Esophagus muscularis mucosa (tissue), 4 donors: Measurements from ENCODE around the gene PM20D1. TPM values are rescaled to one million over a fixed set of nuclear protein-coding genes. Genes with fewer than 3 reads are reported as not detected.
"Not testable (repeated sequence)": the region's sequence is repeated elsewhere in the genome, so short reads cannot be mapped to it uniquely, and the experiment has no call there.

Experiments used
- DNase-seq: peaks from one replicate; pipeline ENCODE4 v3.0.0-alpha.2; 2017; ENCODE audit errors: extremely low spot score
- H3K27ac ChIP-seq, 4 donors: fragments of 200-600 bp; sonication (generic); replicated peaks in 1 of 4; 1 replicate in 3 of 4; 2 replicates in 1 of 4; pipeline ENCODE4 v1.5.1; 2016 to 2019; ENCODE audit warnings: mild to moderate bottlenecking in 1 of 4
- H3K27me3 ChIP-seq, 4 donors: fragments of 200-600 bp; sonication (generic); one replicate each; pipeline versions ENCODE4 v1.5.1 to v1.6.0; 2016 to 2019
- H3K36me3 ChIP-seq, 4 donors: fragments of 200-600 bp; sonication (generic); one replicate each; pipeline ENCODE4 v1.5.1; 2016 to 2019
- H3K4me1 ChIP-seq, 4 donors: fragments of 200-600 bp; sonication (generic); one replicate each; pipeline ENCODE4 v1.5.1; 2016 to 2019
- H3K4me3 ChIP-seq, 4 donors: fragments of 200-600 bp; sonication (generic); 1 replicate in 2 of 4; 2 replicates in 2 of 4; pipeline ENCODE4 v1.5.1; 2016 to 2019; ENCODE audit warnings: mild to moderate bottlenecking in 4 of 4, moderate library complexity in 1 of 4
- H3K9me3 ChIP-seq, 4 donors: fragments of 200-600 bp; sonication (generic); 1 replicate in 3 of 4; 2 replicates in 1 of 4; pipeline ENCODE4 v1.5.1; 2016 to 2019
- EP300 ChIP-seq: sonication (generic); formaldehyde crosslinking; IDR thresholded peaks from one replicate; pipeline ENCODE4 v1.6.1; 2017; ENCODE audit warnings: antibody characterized with exemption
- POLR2A ChIP-seq: fragments of 450-650 bp; IDR thresholded peaks from one replicate; pipeline ENCODE4 v1.6.1; 2017; ENCODE audit warnings: antibody characterized with exemption, moderate library complexity, mild to moderate bottlenecking, low read depth
- POLR2AphosphoS5 ChIP-seq, 2 donors: sonication (generic); formaldehyde crosslinking; IDR thresholded peaks; one replicate each; pipeline ENCODE4 v1.6.1; 2017; ENCODE audit warnings: antibody characterized with exemption in 2 of 2
- WGBS: methylation state at CpG from one replicate; pipeline ENCODE4 v1.1.5; 2018; 5-methylcytosine and 5-hydroxymethylcytosine counted together
- intact Hi-C: fragments of 100-400 bp; cut with DNase I; formaldehyde crosslinking; loops from one replicate; pipeline ENCODE4 v1.15.1; 2023
- total RNA-seq, 4 donors: library from RNA; depleted of rRNA; stranded (reverse); fragments of >200 nt; gene quantifications; one replicate each; pipeline versions ENCODE4 v1.1.0 to v1.2.1, GENCODE V29; 2016
- TF ChIP-seq, protein P1 (sequence below), 3 experiments: fragments of 200-600 bp in 2 of 3; fragments of 450-650 bp in 1 of 3; sonication (generic) in 2 of 3; IDR thresholded peaks; one replicate each; pipeline ENCODE4 v1.5.1; 2017 to 2019; ENCODE audit warnings: antibody characterized with exemption in 3 of 3, mild to moderate bottlenecking in 2 of 3, moderate library complexity in 1 of 3

The PM20D1 gene
- total RNA-seq, 4 donors from 2014 or later = 0.29 to 2.5 TPM; not detected in 2

DNA sequence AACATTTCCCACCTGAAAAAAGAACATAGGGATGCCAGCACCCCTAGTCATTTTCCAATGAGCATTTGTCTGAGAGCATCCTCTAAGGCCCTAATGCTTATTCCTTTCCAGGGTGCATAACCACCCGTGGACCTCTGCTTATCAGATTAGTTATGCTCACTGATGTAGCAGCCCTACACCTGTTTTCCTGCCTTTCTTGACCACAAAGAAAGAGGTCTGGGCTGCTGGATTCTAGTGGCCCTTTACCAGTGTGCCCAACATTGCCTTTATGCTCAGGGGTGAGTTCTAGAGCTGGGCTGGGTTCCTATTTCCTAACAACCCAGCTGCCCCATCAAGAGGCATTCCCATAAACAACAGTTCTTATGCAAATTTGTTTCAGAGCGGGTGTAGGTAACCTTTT is 20.3 kb upstream of the PM20D1 start:
- no peak overlapping the region for H3K4me3 ChIP-seq
- peaks cover 0 to 6% (median 3%) of the 10 kb centered on the region in 4 donors for H3K9me3 ChIP-seq
- no peaks in the 10 kb centered on the region for H3K27me3 ChIP-seq
- intact Hi-C loops = no loop called here
- TF ChIP-seq POLR2A = no peak
- no peak for TF ChIP-seq EP300
- TF ChIP-seq, protein P1, sequence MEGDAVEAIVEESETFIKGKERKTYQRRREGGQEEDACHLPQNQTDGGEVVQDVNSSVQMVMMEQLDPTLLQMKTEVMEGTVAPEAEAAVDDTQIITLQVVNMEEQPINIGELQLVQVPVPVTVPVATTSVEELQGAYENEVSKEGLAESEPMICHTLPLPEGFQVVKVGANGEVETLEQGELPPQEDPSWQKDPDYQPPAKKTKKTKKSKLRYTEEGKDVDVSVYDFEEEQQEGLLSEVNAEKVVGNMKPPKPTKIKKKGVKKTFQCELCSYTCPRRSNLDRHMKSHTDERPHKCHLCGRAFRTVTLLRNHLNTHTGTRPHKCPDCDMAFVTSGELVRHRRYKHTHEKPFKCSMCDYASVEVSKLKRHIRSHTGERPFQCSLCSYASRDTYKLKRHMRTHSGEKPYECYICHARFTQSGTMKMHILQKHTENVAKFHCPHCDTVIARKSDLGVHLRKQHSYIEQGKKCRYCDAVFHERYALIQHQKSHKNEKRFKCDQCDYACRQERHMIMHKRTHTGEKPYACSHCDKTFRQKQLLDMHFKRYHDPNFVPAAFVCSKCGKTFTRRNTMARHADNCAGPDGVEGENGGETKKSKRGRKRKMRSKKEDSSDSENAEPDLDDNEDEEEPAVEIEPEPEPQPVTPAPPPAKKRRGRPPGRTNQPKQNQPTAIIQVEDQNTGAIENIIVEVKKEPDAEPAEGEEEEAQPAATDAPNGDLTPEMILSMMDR (IDR thresholded peaks at IDR 0.05) = no peak
- no peak for TF ChIP-seq POLR2AphosphoS5 (IDR thresholded peaks at IDR 0.05)
- 72% methylated on average over 2 of the region's 2 CpGs for WGBS
- H3K4me1 ChIP-seq = no peaks in the 10 kb centered on the region
- DNase-seq = no peak
- no peak overlapping the region for H3K27ac ChIP-seq
- no peaks in the 10 kb centered on the region for H3K36me3 ChIP-seq

DNA sequence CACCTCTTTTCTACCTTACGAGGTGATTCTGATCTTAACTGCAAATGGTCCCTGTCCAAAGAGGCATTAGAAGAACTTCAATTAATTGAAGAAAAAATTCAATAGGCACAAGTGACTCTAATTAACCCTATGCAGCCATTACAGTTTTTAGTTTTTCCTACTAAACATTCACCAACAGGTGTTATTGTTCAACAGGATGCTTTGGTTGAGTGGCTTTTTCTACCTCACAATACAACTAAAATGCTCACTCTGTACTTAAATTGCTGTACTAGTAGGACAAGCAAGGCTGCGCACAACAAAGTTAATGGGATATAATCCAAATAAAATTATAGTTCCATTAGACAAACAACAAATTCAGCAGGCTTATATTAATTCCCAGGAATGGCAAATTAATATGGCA is 11.6 kb upstream of the PM20D1 start:
- no peak for DNase-seq
- TF ChIP-seq POLR2A (no peak), POLR2AphosphoS5 (IDR thresholded peaks at IDR 0.05) (no peak), EP300 (no peak)
- TF ChIP-seq, protein P1 (IDR thresholded peaks at IDR 0.05) = no peak
- Histone ChIP-seq H3K4me1 (no peaks in the 10 kb centered on the region), H3K4me3 (no peak overlapping the region), H3K9me3 (no peaks in the 10 kb centered on the region), H3K27me3 (no peaks in the 10 kb centered on the region), H3K27ac (no peak overlapping the region), H3K36me3 (peaks cover 0 to 3% (median 0%) of the 10 kb centered on the region in 4 donors)
- intact Hi-C loops = no loop called here
- WGBS = 92% methylated on average over 2 of the region's 2 CpGs

DNA sequence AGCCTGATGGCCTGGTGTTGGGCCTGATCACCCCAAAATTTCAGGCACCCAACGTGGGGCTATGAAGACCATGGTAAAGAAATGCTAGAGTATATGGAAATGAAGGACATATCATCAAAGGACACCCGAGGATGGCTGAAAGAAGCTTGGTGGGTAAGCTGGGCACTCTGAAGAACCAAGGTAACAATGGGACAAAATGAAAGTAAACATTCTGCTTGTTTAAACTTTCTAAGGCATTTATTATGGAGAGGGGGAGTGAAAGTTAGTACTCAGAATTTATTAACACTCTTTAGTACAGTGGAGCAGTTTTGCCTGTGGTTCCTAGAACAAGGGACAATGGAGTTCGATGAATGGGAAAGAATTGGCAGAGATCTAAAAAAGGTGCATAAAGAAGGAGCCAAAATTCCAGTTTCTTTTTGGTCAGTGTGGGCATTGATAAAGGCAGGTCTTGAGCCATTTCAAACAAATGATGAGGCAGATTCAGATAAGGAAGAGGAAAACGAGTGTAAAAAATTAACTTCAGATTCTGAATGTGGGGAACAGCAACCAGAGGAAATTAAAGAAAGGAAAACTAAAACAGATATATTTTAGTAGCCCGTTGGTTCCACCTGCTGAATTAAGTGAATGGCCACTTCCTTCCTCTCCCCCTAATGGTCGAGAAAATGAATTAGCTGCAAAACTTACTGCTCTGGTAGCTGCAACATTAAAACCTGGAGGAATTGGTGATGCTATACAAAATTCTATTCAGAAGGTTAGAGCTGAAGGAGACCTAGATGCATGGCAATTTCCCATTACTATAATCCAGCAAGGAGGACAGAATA is 8.4 kb upstream of the PM20D1 start:
- H3K9me3 ChIP-seq = no peaks in the 10 kb centered on the region
- H3K4me3 ChIP-seq = no peak overlapping the region
- H3K4me1 ChIP-seq = no peaks in the 10 kb centered on the region
- H3K27me3 ChIP-seq = no peaks in the 10 kb centered on the region
- DNase-seq = no peak
- no peak overlapping the region for H3K27ac ChIP-seq
- 59% methylated on average over 6 of the region's 6 CpGs for WGBS
- H3K36me3 ChIP-seq = no peaks in the 10 kb centered on the region
- TF ChIP-seq EP300 = no peak
- TF ChIP-seq POLR2A = no peak
- TF ChIP-seq, protein P1 (IDR thresholded peaks at IDR 0.05) = no peak
- TF ChIP-seq POLR2AphosphoS5 (IDR thresholded peaks at IDR 0.05) = no peak
- intact Hi-C loops = no loop called here

DNA sequence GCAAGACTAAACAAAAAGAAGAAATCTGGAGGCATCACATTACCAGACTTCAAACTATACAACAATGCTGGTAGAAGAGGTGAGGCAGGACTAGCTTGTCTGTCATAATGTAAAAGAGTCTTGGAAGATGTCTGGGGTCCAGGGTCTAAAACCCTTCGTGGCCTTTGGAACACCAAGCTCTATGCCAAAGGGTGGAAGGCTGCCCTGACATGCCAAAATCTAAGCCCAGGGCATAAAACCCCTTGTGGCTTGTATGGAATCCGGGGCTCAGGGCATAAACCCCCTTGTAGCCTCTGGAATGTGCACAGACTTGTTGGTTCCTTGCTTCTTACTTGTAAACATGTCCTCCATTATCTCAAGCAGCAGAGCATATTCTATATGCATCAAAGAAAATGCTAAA is 7.6 kb upstream of the PM20D1 start:
- H3K27ac ChIP-seq, H3K4me3 ChIP-seq, H3K36me3 ChIP-seq, H3K4me1 ChIP-seq, H3K9me3 ChIP-seq, H3K27me3 ChIP-seq, DNase-seq, intact Hi-C loops: not testable (repeated sequence)
- WGBS = 81% methylated on average over 2 of the region's 2 CpGs

DNA sequence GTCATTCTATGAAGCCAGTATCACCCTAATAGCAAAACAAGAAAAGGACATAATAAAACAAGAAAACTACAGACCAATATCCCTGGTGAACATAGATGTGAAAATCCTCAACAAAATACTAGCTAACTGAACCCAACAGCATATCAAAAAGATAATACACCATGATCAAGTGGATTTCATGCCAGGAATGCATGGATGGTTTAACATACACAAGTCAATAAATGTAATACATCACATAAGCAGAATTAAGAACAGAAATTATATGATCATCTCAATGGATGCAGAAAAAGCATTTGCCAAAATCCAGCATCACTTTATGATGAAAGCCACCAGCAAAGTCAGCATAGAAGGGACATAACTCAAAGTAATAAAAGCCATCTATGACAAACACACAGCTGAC is 6.5 kb upstream of the PM20D1 start:
- Histone ChIP-seq H3K27me3 (no peaks in the 10 kb centered on the region), H3K4me3 (no peak overlapping the region), H3K4me1 (no peaks in the 10 kb centered on the region), H3K36me3 (no peaks in the 10 kb centered on the region), H3K27ac (no peak overlapping the region), H3K9me3 (no peaks in the 10 kb centered on the region)
- intact Hi-C loops = no loop called here
- DNase-seq = no peak
- TF ChIP-seq EP300 = no peak
- TF ChIP-seq POLR2AphosphoS5 (IDR thresholded peaks at IDR 0.05) = no peak
- TF ChIP-seq, protein P1 (IDR thresholded peaks at IDR 0.05) = no peak
- TF ChIP-seq POLR2A = no peak
